ENCODE data around the gene ST13.
"Not testable (repeated sequence)": the region's sequence is repeated elsewhere in the genome, so short reads cannot be mapped to it uniquely, and the experiment has no call there.

The ST13 gene

DNA sequence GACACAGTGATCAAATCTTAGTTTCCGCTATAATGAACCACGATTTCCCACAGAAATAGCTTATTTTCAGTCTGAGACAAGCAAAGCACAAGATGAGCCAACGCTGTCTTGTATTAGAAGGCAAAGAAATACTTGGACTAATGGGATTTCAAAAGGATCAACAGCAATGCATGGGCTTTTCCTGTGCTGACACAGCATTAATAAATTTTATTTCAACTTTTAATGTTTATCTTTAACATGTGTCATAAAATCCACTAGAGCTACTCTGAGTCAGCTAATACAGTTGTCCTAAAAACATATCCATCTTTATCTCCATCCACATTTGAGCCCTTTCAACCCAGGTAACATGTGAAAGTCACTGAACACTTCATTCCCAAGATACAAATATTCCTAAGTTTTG lies 21.8 kb downstream of the ST13 start:
- no peak for FAIRE-seq

- no peak for FAIRE-seq
Observed at GRCh38 chr22:40829131-40829530, 27.3 kb downstream of the ST13 start.

DNA sequence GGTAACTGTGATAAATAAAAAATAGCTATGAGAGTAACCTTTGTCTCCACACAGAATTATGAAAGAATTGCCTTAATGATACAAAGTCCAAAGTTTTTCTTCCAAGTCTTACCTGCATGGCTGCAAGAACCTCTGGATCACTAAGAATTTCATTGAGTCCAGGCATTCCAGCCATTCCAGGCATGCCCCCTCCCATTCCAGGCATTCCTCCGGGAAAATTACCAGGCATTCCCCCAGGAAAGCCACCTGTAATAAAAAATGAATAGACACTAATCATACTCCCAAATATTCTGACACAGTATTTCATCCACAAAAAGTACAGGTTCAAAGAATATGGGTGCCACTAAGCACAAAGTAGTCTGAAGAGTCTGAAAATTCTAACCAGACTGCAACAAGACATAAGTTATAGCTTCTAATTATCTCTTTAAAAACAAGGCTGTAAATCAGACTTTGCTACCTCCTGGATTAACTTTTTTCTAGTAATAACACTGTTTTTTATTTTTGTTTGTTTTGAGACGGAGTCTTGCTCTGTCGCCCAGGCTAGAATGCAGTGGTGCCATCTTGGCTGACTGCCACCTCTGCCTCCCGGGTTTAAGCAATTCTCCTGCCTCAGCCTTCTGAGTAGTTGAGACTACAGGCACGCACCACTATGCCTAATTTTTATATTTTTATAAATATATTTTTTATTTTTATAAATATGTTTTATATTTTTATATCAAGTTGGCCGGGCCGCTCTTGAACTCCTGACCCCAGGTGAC lies 29.3 kb downstream of the ST13 start:
- FAIRE-seq, result no peak

DNA sequence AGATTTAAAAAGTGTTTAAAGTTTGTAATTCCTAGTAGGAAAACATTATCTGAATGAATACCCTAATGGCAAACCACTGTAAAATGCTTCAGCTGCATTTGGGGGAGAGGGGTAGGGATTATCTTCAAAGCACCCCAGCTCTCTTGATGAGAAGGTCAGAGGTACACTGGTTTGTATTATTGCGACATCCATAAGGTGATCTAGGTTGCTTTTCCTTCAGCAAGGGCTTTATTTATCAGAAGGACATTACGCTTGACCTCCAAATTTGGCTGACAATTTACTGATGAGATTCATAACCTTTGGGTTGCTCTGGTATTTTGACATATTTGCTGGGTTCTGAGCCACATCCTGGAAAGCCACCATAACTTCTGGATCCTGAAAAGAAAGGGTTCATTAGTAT lies 30.1 kb downstream of the ST13 start:
- not testable (repeated sequence) for FAIRE-seq

DNA sequence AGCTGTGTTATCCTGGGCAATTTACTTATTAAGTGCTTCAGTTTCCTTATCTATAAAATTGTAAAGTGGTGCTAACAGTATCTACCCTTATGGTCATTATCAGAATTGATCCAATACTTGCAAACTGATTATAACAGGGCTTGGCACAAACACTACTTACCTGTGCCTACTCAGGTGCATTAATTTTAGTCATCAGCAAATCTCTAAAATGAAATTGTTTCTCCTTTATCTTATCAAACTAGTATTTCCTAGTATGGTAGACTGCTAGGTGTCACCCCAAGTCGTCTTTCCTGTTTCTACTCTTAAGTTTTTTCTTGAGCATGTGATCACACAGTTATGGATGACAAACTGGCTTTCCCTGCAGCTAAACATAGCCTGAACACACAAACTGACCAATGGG lies 33.0 kb downstream of the ST13 start:
- FAIRE-seq, result no peak

- FAIRE-seq, result no peak
Observed at GRCh38 chr22:40819599-40820140, 36.8 kb downstream of the ST13 start.

GRCh38 chr22:40818747-40819598 lies 37.5 kb downstream of the ST13 start, which contains the start of gene SLC25A17:
SLC25A17 (minus strand) TSS chr22:40819346; CDS start chr22:40819248, 98 bp downstream.
- FAIRE-seq, result no peak

- FAIRE-seq, result no peak
Observed at GRCh38 chr22:40818192-40818746, 38.2 kb downstream of the ST13 start.

- no peak for FAIRE-seq
Observed at GRCh38 chr22:40817737-40818136, 38.7 kb downstream of the ST13 start.

- no peak for FAIRE-seq
Observed at GRCh38 chr22:40813912-40814315, 42.5 kb downstream of the ST13 start.

DNA sequence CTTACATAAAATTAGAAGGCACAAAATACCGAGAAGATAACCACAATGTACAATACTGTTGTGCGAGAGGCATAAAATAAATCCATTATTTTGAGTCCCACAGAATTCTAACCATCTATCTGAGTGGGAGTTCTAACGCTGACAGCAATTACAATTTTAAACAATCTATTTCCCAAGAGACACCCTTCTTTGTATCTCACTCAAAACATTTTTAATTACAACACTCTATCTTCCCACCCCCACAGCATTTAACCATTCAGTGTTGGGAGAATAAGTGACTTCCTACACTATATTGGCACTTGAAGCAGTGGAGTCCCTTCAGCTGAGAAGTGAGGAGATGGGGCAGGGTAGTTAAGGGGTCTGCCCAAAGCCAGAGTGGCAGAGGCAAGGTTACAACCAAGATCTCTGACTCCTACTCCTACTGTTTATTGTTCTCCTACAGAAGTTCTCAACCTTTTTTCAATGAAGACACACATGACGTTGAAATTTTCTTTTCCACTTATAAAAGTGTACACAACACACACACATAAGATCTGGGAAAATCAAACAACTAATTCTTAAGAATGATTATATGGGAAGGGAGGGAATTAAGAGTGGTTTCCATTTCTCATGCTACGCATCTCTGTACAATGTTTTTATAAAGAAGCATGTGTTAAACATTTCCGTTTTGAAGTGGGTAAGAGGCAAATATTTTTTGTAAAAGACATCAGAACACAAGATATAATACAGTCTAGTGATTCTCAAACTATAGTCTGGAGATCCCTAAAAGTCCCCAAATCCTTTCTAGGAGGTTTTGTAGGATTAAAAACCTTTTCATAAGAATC lies 48.2 kb downstream of the ST13 start:
- FAIRE-seq, result no peak

- no peak for FAIRE-seq
Observed at GRCh38 chr22:40806711-40807110, 49.7 kb downstream of the ST13 start.

GRCh38 chr22:40805699-40806203 lies 50.7 kb downstream of the ST13 start:
- no peak for FAIRE-seq

DNA sequence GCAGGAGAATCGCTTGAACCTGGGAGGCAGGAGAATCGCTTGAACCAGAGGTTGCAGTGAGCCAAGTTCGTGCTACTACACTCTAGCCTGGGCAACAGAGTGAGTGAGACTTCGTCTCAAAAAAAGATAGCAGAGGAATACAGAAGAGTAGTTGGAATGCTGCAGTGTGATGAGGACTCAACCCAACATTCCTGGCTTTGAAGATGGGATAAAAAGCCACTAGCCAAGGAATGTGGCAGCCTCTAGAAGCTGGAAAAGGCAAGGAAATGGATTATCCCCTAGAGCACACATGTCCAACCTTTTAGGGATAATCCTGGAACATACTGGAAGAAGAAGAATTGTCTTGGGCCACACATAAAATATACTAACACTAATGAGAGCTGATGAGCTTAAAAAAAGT lies 51.2 kb downstream of the ST13 start:
- no peak for FAIRE-seq

- FAIRE-seq, result no peak
Observed at GRCh38 chr22:40803321-40803720, 53.1 kb downstream of the ST13 start.

DNA sequence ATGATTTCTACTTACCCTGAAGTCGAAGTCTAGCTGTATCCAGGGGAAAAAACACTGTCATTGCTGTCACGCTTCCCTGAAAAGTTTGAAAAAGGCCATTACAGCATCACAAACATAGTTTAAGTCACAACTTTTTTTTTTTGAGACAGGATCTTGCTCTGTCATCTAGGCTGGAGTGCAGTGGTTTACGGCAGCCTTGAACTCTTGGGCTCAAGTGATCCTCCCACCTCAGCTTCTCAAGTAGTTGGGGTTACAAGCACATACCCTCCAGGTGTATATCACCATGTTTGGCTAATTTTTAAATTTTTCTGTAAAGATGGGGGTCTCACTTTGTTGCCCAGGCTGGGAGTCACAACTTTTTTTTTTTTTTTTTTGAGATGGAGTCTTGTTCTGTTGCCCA lies 57.4 kb downstream of the ST13 start:
- no peak for FAIRE-seq

DNA sequence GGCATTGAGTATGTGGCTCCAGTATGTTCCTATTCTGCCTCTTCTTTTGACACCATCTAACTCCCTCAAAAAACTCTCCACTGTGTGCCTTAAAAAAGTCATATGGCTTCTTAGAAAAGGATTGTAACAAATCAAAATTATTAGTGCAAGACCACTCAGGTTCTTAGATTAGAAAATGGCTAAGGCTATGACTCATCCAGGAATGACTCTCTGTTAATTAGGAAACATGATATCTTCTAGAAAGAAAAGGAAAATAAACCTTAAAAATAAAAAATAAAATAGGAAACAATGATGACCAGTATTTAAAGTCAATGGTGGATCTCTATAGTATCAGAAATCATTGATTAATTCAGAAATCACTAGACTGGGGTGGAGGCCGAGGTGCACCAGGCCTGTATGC lies 59.0 kb downstream of the ST13 start:
- FAIRE-seq, result no peak

GRCh38 chr22:40792451-40792850 lies 64.0 kb downstream of the ST13 start:
- no peak for FAIRE-seq

- no peak for FAIRE-seq
Observed at GRCh38 chr22:40791241-40791640, 65.2 kb downstream of the ST13 start.

- no peak for FAIRE-seq
Observed at GRCh38 chr22:40789131-40789530, 67.3 kb downstream of the ST13 start.

GRCh38 chr22:40782521-40782920 lies 73.9 kb downstream of the ST13 start:
- no peak for FAIRE-seq

DNA sequence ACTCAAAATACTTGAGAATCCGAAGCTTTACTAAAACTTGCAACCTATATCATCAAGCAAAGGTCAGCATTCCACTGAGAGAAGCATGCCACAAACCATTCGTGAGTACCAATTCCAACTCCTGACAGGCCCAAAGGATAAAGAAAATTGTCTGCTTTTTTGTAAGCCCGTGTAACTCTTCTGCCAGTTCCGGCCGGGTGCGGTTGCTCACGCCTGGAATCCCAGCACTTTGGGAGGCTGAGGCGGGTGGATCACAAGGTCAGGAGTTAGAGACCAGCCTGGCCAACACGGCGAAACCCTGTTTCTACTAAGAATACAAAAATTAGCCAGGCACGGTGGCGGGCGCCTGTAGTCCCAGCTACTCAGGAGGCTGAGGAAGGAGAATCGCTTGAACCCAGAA lies 74.7 kb downstream of the ST13 start:
- not testable (repeated sequence) for FAIRE-seq
